GM12878 (cell line): ENCODE results near the gene HPSE2.

Source experiments
- CREM ChIP-seq: IDR thresholded peaks from 2 replicates; pipeline ENCODE4 v1.6.1; 2014; ENCODE audit warnings: antibody characterized with exemption, low read depth
- CTCF ChIP-seq, 3 experiments: IDR thresholded peaks in 2 of 3; conservative IDR thresholded peaks in 1 of 3; 2 replicates each; pipeline ENCODE4 v1.5.1; 2011; ENCODE audit warnings: low read depth in 3 of 3, low read length in 3 of 3, mild to moderate bottlenecking in 3 of 3, control low read depth in 2 of 3, moderate library complexity in 2 of 3, inconsistent platforms in 1 of 3, mixed read lengths in 1 of 3; ENCODE audit not compliant: control insufficient read depth in 2 of 3, insufficient read depth in 1 of 3; ENCODE audit errors: extremely low read depth in 1 of 3
- EP300 ChIP-seq, 2 experiments: fragments of 150-350 bp in 1 of 2; IDR thresholded peaks; 2 replicates each; pipeline ENCODE4 v1.6.1; 2011 to 2012; ENCODE audit warnings: low read depth in 2 of 2, low read length in 2 of 2, borderline replicate concordance in 1 of 2, improper control_type of control experiment in 1 of 2, inconsistent platforms in 1 of 2; ENCODE audit not compliant: control insufficient read depth in 1 of 2
- EZH2 ChIP-seq: IDR thresholded peaks from 2 replicates; pipeline ENCODE4 v1.6.1; 2012; ENCODE audit warnings: low read depth, mild to moderate bottlenecking, control low read depth, inconsistent platforms, low read length, borderline replicate concordance; ENCODE audit not compliant: control insufficient read depth
- FOXM1 ChIP-seq: IDR thresholded peaks from 2 replicates; pipeline ENCODE4 v1.6.1; 2012; ENCODE audit warnings: low read depth, mild to moderate bottlenecking, inconsistent platforms, low read length, moderate library complexity
- GABPA ChIP-seq: IDR thresholded peaks from 2 replicates; pipeline ENCODE4 v1.6.1; 2014; ENCODE audit warnings: antibody characterized with exemption, low read depth, mild to moderate bottlenecking, inconsistent platforms
- NR2F1 ChIP-seq: fragments of 450-650 bp; conservative IDR thresholded peaks from 2 replicates; pipeline ENCODE4 v1.6.1; 2017; ENCODE audit warnings: mild to moderate bottlenecking
- RELB ChIP-seq: fragments of 450-650 bp; IDR thresholded peaks from 2 replicates; pipeline ENCODE4 v1.6.1; 2017; ENCODE audit warnings: low read depth, mild to moderate bottlenecking, moderate library complexity
- SMC3 ChIP-seq: IDR thresholded peaks from 2 replicates; pipeline ENCODE4 v1.6.1; 2011; ENCODE audit warnings: low read length, improper control_type of control experiment, borderline replicate concordance
- STAT1 ChIP-seq: fragments of 450-650 bp; conservative IDR thresholded peaks from 2 replicates; pipeline ENCODE4 v1.6.1; 2014; ENCODE audit warnings: antibody characterized with exemption, mild to moderate bottlenecking
- TAF1 ChIP-seq: IDR thresholded peaks from 2 replicates; pipeline ENCODE4 v1.6.1; 2011; ENCODE audit warnings: mild to moderate bottlenecking, low read depth, low read length, borderline replicate concordance
- ZNF24 ChIP-seq: fragments of 450-650 bp; IDR thresholded peaks from 2 replicates; pipeline ENCODE4 v1.6.1; 2017; ENCODE audit warnings: antibody characterized with exemption, mild to moderate bottlenecking
- TF ChIP-seq, protein P1 (sequence below): IDR thresholded peaks from 2 replicates; pipeline ENCODE4 v1.6.1; 2011; ENCODE audit warnings: borderline replicate concordance, low read depth, mild to moderate bottlenecking, moderate library complexity, mixed read lengths, low read length; ENCODE audit not compliant: insufficient read depth; ENCODE audit errors: extremely low read length

DNA sequence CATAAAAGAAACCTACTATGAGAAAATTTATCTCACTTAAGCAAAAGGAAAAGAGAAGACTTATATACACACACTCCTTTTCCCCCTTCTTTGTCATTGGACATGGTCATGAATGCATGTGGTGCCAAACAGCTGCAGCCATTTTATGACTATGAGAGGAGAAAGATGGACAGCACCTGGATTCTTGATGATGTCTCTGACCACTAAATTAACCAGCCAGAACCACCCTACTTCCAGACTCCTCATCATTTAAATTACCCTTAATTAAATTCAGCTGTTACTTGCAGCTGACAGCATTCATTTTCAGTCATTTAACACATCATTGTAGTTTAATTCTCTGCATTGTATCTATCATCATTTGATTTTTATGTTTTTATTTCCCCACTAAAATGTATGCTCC, 409.9 kb downstream of the HPSE2 start:
- TF ChIP-seq SMC3, result no peak
- TF ChIP-seq CTCF (IDR thresholded peaks at IDR 0.05 in 2 of 3, conservative IDR thresholded peaks at IDR 0.05 in 1 of 3; ENCODE audit: control insufficient read depth in 2 of 3, extremely low read depth in 1 of 3, insufficient read depth in 1 of 3, low read depth in 3 of 3, low read length in 3 of 3), result no peak
- TF ChIP-seq ZNF24, result no peak
- TF ChIP-seq, protein P1, sequence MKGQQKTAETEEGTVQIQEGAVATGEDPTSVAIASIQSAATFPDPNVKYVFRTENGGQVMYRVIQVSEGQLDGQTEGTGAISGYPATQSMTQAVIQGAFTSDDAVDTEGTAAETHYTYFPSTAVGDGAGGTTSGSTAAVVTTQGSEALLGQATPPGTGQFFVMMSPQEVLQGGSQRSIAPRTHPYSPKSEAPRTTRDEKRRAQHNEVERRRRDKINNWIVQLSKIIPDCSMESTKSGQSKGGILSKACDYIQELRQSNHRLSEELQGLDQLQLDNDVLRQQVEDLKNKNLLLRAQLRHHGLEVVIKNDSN, result no peak
- no peak for TF ChIP-seq EZH2
- TF ChIP-seq STAT1, result no peak
- no peak for TF ChIP-seq CREM
- no peak for TF ChIP-seq GABPA
- TF ChIP-seq NR2F1, result no peak
- TF ChIP-seq TAF1, result no peak
- TF ChIP-seq RELB, result no peak
- TF ChIP-seq EP300 (IDR thresholded peaks at IDR 0.05; ENCODE audit: borderline replicate concordance in 1 of 2, control insufficient read depth in 1 of 2, low read depth in 2 of 2, low read length in 2 of 2), result no peak
- TF ChIP-seq FOXM1, result no peak
